Measurements from ENCODE around the gene GLCCI1.

GLCCI1 gene

GRCh38 chr7:7971308-7972040 is 2.9 kb downstream of the GLCCI1 start:
- H3K4ac ChIP-seq (ENCODE audit: low read depth in 1 of 2, low read length in 2 of 2): no peak overlapping the region
- no peak overlapping the region for H3K23ac ChIP-seq (ENCODE audit: low read length in 2 of 2)
- 73% methylated on average over 8 of the region's 9 CpGs for WGBS
- H3K9me3 ChIP-seq (ENCODE audit: control insufficient read depth, low read length): no peaks in the 10 kb centered on the region
- peaks cover 2% of the 10 kb centered on the region for H3K79me1 ChIP-seq (replicated peaks; ENCODE audit: low read length, poor library complexity, severe bottlenecking)
- no peak overlapping the region for H2BK5ac ChIP-seq (ENCODE audit: low read depth, low read length, poor library complexity, severe bottlenecking)
- H3K9ac ChIP-seq (ENCODE audit: low read length): no peak overlapping the region
- peak; percentile 6 for DNase-seq
- H4K91ac ChIP-seq (ENCODE audit: low read length): no peak overlapping the region
- no peak overlapping the region for H3K14ac ChIP-seq (ENCODE audit: low read length in 2 of 2)
- H4K8ac ChIP-seq (ENCODE audit: low read length): no peak overlapping the region
- no peak overlapping the region for H2BK120ac ChIP-seq (ENCODE audit: low read depth, low read length)
- no peak overlapping the region for H2BK12ac ChIP-seq (ENCODE audit: low read length in 2 of 2)
- H3K4me2 ChIP-seq (ENCODE audit: low read length, poor library complexity, severe bottlenecking): peak overlapping the region; percentile 82
- no peaks in the 10 kb centered on the region for H3K27me3 ChIP-seq (ENCODE audit: control insufficient read depth in 1 of 2, insufficient read depth in 1 of 2, low read length in 2 of 2)
- no peak overlapping the region for H3K18ac ChIP-seq (ENCODE audit: low read depth in 1 of 2, low read length in 2 of 2)
- H3K4me3 ChIP-seq (ENCODE audit: insufficient read depth in 1 of 2, low read depth in 1 of 2, low read length in 2 of 2): peak overlapping the region in 1 of 2 experiments; percentile 96
- H2BK15ac ChIP-seq (ENCODE audit: low read depth, poor library complexity, severe bottlenecking): no peak overlapping the region
- H3K4me1 ChIP-seq (ENCODE audit: control insufficient read depth, insufficient read depth, low read depth, low read length): peaks cover 1% of the 10 kb centered on the region
- H3K36me3 ChIP-seq (ENCODE audit: control insufficient read depth in 1 of 2, insufficient read depth in 2 of 2, low read depth in 1 of 2, low read length in 2 of 2): no peaks in the 10 kb centered on the region
- H3K27ac ChIP-seq (ENCODE audit: low read length, poor library complexity, severe bottlenecking): no peak overlapping the region
- no peak overlapping the region for H2AK5ac ChIP-seq (ENCODE audit: low read length, severe bottlenecking)
- H2AFZ ChIP-seq (ENCODE audit: low read depth, low read length): no peak overlapping the region

GRCh38 chr7:7972128-7972527 is 3.5 kb downstream of the GLCCI1 start:
- Histone ChIP-seq H2BK120ac (ENCODE audit: low read depth, low read length) (no peak overlapping the region), H2BK15ac (ENCODE audit: low read depth, poor library complexity, severe bottlenecking) (no peak overlapping the region), H4K91ac (ENCODE audit: low read length) (no peak overlapping the region), H2AK5ac (ENCODE audit: low read length, severe bottlenecking) (no peak overlapping the region), H3K27me3 (ENCODE audit: control insufficient read depth in 1 of 2, insufficient read depth in 1 of 2, low read length in 2 of 2) (no peaks in the 10 kb centered on the region), H3K18ac (ENCODE audit: low read depth in 1 of 2, low read length in 2 of 2) (no peak overlapping the region), H3K9ac (ENCODE audit: low read length) (no peak overlapping the region), H3K4me3 (ENCODE audit: insufficient read depth in 1 of 2, low read depth in 1 of 2, low read length in 2 of 2) (no peak overlapping the region), H2AFZ (ENCODE audit: low read depth, low read length) (no peak overlapping the region), H3K4me2 (ENCODE audit: low read length, poor library complexity, severe bottlenecking) (peak overlapping the region; percentile 22), H3K79me1 (replicated peaks; ENCODE audit: low read length, poor library complexity, severe bottlenecking) (peaks cover 3% of the 10 kb centered on the region), H3K14ac (ENCODE audit: low read length in 2 of 2) (no peak overlapping the region), H3K36me3 (ENCODE audit: control insufficient read depth in 1 of 2, insufficient read depth in 2 of 2, low read depth in 1 of 2, low read length in 2 of 2) (no peaks in the 10 kb centered on the region), H4K8ac (ENCODE audit: low read length) (peak overlapping the region; percentile 4), H3K4ac (ENCODE audit: low read depth in 1 of 2, low read length in 2 of 2) (no peak overlapping the region), H2BK5ac (ENCODE audit: low read depth, low read length, poor library complexity, severe bottlenecking) (no peak overlapping the region), H3K23ac (ENCODE audit: low read length in 2 of 2) (no peak overlapping the region), H2BK12ac (ENCODE audit: low read length in 2 of 2) (no peak overlapping the region), H3K27ac (ENCODE audit: low read length, poor library complexity, severe bottlenecking) (no peak overlapping the region), H3K9me3 (ENCODE audit: control insufficient read depth, low read length) (no peaks in the 10 kb centered on the region), H3K4me1 (ENCODE audit: control insufficient read depth, insufficient read depth, low read depth, low read length) (peaks cover 3% of the 10 kb centered on the region)
- WGBS: 49% methylated on average over 5 of the region's 6 CpGs
- peak; percentile 31 for DNase-seq

GRCh38 chr7:7972922-7973594 is 4.5 kb downstream of the GLCCI1 start:
- H3K4me2 ChIP-seq (ENCODE audit: low read length, poor library complexity, severe bottlenecking): no peak overlapping the region
- no peak overlapping the region for H2AK5ac ChIP-seq (ENCODE audit: low read length, severe bottlenecking)
- H3K4me3 ChIP-seq (ENCODE audit: insufficient read depth in 1 of 2, low read depth in 1 of 2, low read length in 2 of 2): no peak overlapping the region
- H3K23ac ChIP-seq (ENCODE audit: low read length in 2 of 2): no peak overlapping the region
- DNase-seq: peak; percentile 18
- H2BK5ac ChIP-seq (ENCODE audit: low read depth, low read length, poor library complexity, severe bottlenecking): no peak overlapping the region
- no peak overlapping the region for H2BK120ac ChIP-seq (ENCODE audit: low read depth, low read length)
- peak overlapping the region; percentile 29 for H3K9ac ChIP-seq (ENCODE audit: low read length)
- no peak overlapping the region for H3K27ac ChIP-seq (ENCODE audit: low read length, poor library complexity, severe bottlenecking)
- H3K18ac ChIP-seq (ENCODE audit: low read depth in 1 of 2, low read length in 2 of 2): no peak overlapping the region
- H3K27me3 ChIP-seq (ENCODE audit: control insufficient read depth in 1 of 2, insufficient read depth in 1 of 2, low read length in 2 of 2): no peaks in the 10 kb centered on the region
- no peak overlapping the region for H2BK15ac ChIP-seq (ENCODE audit: low read depth, poor library complexity, severe bottlenecking)
- H4K91ac ChIP-seq (ENCODE audit: low read length): no peak overlapping the region
- H3K79me1 ChIP-seq (replicated peaks; ENCODE audit: low read length, poor library complexity, severe bottlenecking): peaks cover 3% of the 10 kb centered on the region
- no peak overlapping the region for H4K8ac ChIP-seq (ENCODE audit: low read length)
- H3K9me3 ChIP-seq (ENCODE audit: control insufficient read depth, low read length): no peaks in the 10 kb centered on the region
- H3K4ac ChIP-seq (ENCODE audit: low read depth in 1 of 2, low read length in 2 of 2): no peak overlapping the region
- peaks cover 3% of the 10 kb centered on the region for H3K4me1 ChIP-seq (ENCODE audit: control insufficient read depth, insufficient read depth, low read depth, low read length)
- no peaks in the 10 kb centered on the region for H3K36me3 ChIP-seq (ENCODE audit: control insufficient read depth in 1 of 2, insufficient read depth in 2 of 2, low read depth in 1 of 2, low read length in 2 of 2)
- H3K14ac ChIP-seq (ENCODE audit: low read length in 2 of 2): no peak overlapping the region
- H2BK12ac ChIP-seq (ENCODE audit: low read length in 2 of 2): no peak overlapping the region
- H2AFZ ChIP-seq (ENCODE audit: low read depth, low read length): no peak overlapping the region
- no CpG with 5 or more reads among the region's 2 CpGs for WGBS

GRCh38 chr7:7976677-7977076 is 8.1 kb downstream of the GLCCI1 start:
- H3K4me3 ChIP-seq (ENCODE audit: insufficient read depth in 1 of 2, low read depth in 1 of 2, low read length in 2 of 2): no peak overlapping the region
- H3K9ac ChIP-seq (ENCODE audit: low read length): no peak overlapping the region
- no peaks in the 10 kb centered on the region for H3K9me3 ChIP-seq (ENCODE audit: control insufficient read depth, low read length)
- H3K18ac ChIP-seq (ENCODE audit: low read depth in 1 of 2, low read length in 2 of 2): no peak overlapping the region
- no peak overlapping the region for H3K4ac ChIP-seq (ENCODE audit: low read depth in 1 of 2, low read length in 2 of 2)
- H3K36me3 ChIP-seq (ENCODE audit: control insufficient read depth in 1 of 2, insufficient read depth in 2 of 2, low read depth in 1 of 2, low read length in 2 of 2): no peaks in the 10 kb centered on the region
- H2BK12ac ChIP-seq (ENCODE audit: low read length in 2 of 2): no peak overlapping the region
- H3K4me1 ChIP-seq (ENCODE audit: control insufficient read depth, insufficient read depth, low read depth, low read length): peaks cover 2% of the 10 kb centered on the region
- H2BK120ac ChIP-seq (ENCODE audit: low read depth, low read length): no peak overlapping the region
- no peak overlapping the region for H4K91ac ChIP-seq (ENCODE audit: low read length)
- no peak for DNase-seq
- H3K27ac ChIP-seq (ENCODE audit: low read length, poor library complexity, severe bottlenecking): no peak overlapping the region
- H3K14ac ChIP-seq (ENCODE audit: low read length in 2 of 2): no peak overlapping the region
- no peak overlapping the region for H4K8ac ChIP-seq (ENCODE audit: low read length)
- H2BK15ac ChIP-seq (ENCODE audit: low read depth, poor library complexity, severe bottlenecking): no peak overlapping the region
- H3K23ac ChIP-seq (ENCODE audit: low read length in 2 of 2): no peak overlapping the region
- H3K27me3 ChIP-seq (ENCODE audit: control insufficient read depth in 1 of 2, insufficient read depth in 1 of 2, low read length in 2 of 2): no peaks in the 10 kb centered on the region
- no peak overlapping the region for H2BK5ac ChIP-seq (ENCODE audit: low read depth, low read length, poor library complexity, severe bottlenecking)
- WGBS: 97% methylated on average over 2 of the region's 3 CpGs
- H3K79me1 ChIP-seq (replicated peaks; ENCODE audit: low read length, poor library complexity, severe bottlenecking): peaks cover 4% of the 10 kb centered on the region
- H2AK5ac ChIP-seq (ENCODE audit: low read length, severe bottlenecking): no peak overlapping the region
- H3K4me2 ChIP-seq (ENCODE audit: low read length, poor library complexity, severe bottlenecking): no peak overlapping the region
- H2AFZ ChIP-seq (ENCODE audit: low read depth, low read length): no peak overlapping the region
